Measurements from ENCODE around the gene GCK.
"Not testable (repeated sequence)": the region's sequence is repeated elsewhere in the genome, so short reads cannot be mapped to it uniquely, and the experiment has no call there.

The GCK gene

GRCh38 chr7:44176486-44176885 lies 12.8 kb downstream of the GCK start:
- DNase-seq, result no peak

GRCh38 chr7:44175730-44176129 lies 13.5 kb downstream of the GCK start:
- no peak for DNase-seq

GRCh38 chr7:44174694-44174948 lies 14.6 kb downstream of the GCK start:
- DNase-seq, result not testable (repeated sequence)

GRCh38 chr7:44173911-44174693 lies 15.1 kb downstream of the GCK start:
- DNase-seq, result no peak

GRCh38 chr7:44172803-44173424 lies 16.3 kb downstream of the GCK start:
- peak; percentile 14 for DNase-seq

GRCh38 chr7:44172352-44172751 lies 16.9 kb downstream of the GCK start:
- DNase-seq, result no peak

GRCh38 chr7:44171901-44172300 lies 17.3 kb downstream of the GCK start:
- not testable (repeated sequence) for DNase-seq

GRCh38 chr7:44167920-44168319 lies 21.3 kb downstream of the GCK start:
- DNase-seq, result no peak

GRCh38 chr7:44163591-44163990 lies 25.6 kb downstream of the GCK start:
- no peak for DNase-seq

GRCh38 chr7:44162785-44163395 lies 26.3 kb downstream of the GCK start:
- no peak for DNase-seq

GRCh38 chr7:44162179-44162578 lies 27.1 kb downstream of the GCK start:
- DNase-seq, result no peak

GRCh38 chr7:44161371-44161770 lies 27.9 kb downstream of the GCK start:
- no peak for DNase-seq

GRCh38 chr7:44159824-44160630 lies 29.2 kb downstream of the GCK start:
- peak; percentile 26 for DNase-seq

- no peak for DNase-seq
Measured at GRCh38 chr7:44158873-44159631, 30.2 kb downstream of the GCK start.

- DNase-seq, result peak; percentile 26
Measured at GRCh38 chr7:44158096-44158872, 31.0 kb downstream of the GCK start.

GRCh38 chr7:44157116-44158080 lies 31.8 kb downstream of the GCK start:
- no peak for DNase-seq

- DNase-seq, result no peak
Measured at GRCh38 chr7:44156453-44157010, 32.7 kb downstream of the GCK start.

GRCh38 chr7:44155191-44156185 lies 33.8 kb downstream of the GCK start:
- DNase-seq, result no peak

GRCh38 chr7:44154703-44155102 lies 34.5 kb downstream of the GCK start:
- no peak for DNase-seq

Data from NCI-H2029 (cell line).